ENCODE data around the gene ZNF536.

The ZNF536 gene

DNA sequence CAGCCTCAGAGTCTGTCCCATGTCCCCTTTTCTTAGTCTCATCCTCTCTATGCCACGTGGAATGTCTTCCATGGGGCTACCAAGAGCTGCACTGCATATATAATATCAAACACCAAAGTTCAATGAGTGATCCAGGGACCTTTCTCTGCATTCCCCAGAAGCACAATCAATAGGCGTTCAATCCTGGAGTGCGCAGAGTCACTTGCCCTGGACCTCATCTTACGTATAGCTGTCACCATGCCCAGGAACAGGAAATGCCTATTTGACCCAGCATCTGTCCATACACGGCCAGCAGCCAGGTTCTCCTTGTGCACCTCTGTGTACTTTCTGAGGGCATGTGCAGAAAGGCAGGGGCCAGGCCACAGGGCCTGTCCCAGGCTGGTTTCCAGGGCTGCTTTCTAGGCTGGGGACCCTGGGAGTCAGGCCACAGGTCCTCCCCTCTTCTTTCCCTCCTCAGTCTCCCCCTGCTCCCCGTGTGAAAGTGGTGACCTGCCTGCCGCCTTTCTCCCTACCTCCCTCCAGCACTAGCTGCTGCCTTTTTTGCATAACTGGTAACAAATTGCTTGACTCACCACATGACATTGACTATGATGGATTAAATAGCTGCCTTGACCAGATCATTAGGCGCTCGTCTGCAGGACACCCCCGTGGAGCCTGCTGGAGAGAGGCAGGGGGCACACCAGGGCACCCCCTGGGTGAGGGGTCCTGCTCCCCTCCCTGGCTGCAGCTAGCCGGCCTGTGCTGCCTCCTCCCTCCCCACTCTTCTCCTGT lies 222.0 kb downstream of the ZNF536 start:
- DNase-seq, result no peak
- in situ Hi-C loops (cut with HindIII; ENCODE audit: low pct_ligation_motif_present, low pct_unique_long_range_greater_than_20kb, low sequenced_read_pairs), result no loop called here

DNA sequence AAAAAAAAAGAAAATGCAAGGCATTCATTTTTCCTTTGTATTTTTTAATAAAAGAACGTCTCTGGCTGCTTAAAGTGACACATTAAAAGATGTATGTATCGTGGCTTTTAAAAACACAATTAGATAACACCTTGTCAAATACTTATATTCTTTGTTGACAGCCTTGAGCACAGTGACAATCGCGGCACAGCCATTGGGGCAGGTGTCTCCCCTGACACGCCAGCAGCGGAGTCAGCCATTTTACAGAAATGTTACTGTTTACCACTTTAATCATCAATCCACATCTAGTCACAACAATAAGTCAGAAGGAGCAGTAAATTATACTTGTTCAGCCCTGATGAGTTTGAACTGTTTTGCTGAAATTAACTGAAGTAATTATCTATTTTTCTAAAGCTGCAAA lies 224.1 kb downstream of the ZNF536 start:
- in situ Hi-C loops (cut with HindIII; ENCODE audit: low pct_ligation_motif_present, low pct_unique_long_range_greater_than_20kb, low sequenced_read_pairs), result no loop called here
- DNase-seq, result no peak

DNA sequence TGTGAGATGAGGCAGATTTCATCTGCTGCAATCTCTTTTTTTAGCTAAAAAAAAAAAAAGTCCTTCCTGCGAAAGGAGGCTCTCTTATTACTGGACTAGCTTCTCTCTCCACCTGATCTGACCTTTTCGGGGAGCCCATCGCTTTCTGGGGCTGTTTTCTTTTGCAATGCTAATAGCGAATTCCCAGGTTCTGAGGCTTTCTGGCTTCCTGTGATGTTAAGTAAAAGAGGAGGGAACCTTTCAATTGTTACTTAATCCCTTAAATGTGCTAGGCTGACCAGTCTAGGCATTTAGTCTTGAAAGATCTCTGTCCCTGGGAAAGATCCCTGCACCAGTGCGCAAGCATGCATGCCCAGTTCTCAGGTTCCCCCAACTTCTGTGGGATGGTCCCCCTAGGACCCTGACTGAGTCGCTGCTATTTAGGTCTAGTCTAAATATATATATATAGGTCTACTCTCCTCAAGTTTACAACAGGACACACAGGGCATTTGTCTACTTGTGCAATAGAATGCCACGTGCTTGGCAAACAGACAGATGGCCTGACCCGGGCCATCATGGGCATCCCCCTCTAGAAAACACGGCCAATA lies 224.7 kb downstream of the ZNF536 start:
- in situ Hi-C loops (cut with HindIII; ENCODE audit: low pct_ligation_motif_present, low pct_unique_long_range_greater_than_20kb, low sequenced_read_pairs), result no loop called here
- no peak for DNase-seq

DNA sequence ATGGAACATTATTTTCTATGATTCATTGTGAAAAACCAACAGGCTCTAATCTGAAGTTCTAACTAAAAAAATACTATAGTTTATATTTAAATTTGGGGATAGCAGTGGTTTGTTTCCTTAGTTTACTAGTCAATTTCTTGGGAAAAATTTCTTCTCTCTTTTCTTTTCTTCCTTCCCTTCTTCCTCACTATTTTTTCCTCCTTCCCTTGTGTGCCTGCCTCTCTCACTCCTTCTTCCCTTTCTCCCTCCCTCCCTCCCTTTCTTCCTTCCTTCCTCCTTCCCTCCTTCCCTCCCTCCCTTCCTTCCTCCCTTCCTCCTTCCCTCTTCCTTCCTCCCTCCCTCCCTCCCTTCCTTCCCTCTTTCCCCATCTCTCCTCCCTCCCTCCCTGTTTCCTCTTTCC lies 226.5 kb downstream of the ZNF536 start:
- in situ Hi-C loops (cut with HindIII; ENCODE audit: low pct_ligation_motif_present, low pct_unique_long_range_greater_than_20kb, low sequenced_read_pairs), result no loop called here
- no peak for DNase-seq

DNA sequence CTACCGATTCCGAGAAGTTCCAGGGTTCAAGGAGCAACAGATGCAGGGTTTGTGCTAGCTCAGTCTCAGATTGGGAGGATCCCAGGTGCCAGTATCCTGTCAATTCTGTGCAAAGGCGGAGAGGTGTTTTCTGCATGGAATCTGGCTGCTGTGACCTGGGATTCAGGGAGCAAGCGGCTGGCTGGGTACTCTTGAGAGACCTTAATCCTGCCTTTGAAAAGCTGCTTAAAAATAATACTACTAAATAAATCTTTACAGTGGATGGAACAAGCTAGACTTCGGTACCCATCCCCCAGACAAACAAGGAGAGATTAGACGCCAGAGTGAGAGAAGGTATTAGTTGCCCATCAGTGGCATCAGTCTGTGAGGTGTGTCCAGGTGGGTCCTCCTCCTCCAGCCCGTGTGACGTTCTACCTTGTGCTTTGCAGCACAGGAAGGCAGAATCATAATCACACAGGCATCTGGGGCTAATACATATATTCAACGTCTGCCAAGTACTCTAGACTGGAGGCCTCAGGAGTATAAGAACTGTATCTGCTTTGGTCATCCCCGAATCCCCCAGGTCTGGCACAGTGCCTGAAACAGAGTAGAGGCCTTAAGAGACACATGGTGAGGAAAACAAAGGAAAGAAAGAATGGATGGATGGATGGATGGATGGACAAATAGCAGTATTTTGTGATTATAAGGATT lies 230.6 kb downstream of the ZNF536 start:
- in situ Hi-C loops (cut with HindIII; ENCODE audit: low pct_ligation_motif_present, low pct_unique_long_range_greater_than_20kb, low sequenced_read_pairs), result no loop called here
- DNase-seq, result no peak

DNA sequence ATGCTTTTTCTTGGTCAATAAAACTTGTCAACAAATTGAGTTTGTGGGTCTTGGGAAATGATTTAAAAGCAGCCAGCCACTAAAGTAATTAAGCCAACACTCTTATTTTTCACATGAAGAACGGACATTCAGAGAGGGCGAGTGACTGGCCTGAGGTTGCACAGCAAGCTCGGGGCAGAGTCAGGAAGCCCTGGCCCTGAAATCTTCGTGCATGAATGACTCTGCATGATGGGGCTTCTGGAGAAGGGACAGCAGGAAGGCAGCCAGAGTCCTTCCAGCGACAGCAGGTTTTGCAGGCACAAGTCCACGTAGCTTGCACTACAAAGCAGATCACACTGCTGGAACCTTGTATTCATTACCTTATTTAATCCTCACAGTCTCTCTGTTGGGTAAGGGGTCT lies 232.5 kb downstream of the ZNF536 start:
- DNase-seq, result no peak
- in situ Hi-C loops (cut with HindIII; ENCODE audit: low pct_ligation_motif_present, low pct_unique_long_range_greater_than_20kb, low sequenced_read_pairs), result no loop called here

DNA sequence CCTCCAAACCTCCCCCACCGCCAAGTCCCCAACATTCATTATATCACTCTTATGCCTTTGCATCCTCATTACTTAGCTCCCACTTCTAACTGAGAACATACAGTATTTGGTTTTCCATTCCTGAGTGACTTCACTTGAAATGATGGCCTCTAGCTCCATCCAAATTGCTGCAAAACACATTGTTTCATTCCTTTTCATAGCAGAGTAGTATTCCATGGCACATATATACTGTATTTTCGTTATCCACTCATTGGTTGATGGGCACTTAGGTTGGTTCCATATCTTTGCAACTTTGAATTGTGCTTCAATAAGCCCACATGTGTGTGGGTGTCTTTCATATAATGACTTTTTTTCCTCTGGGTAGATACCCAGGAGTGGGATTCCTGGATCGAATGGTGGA lies 233.1 kb downstream of the ZNF536 start:
- in situ Hi-C loops (cut with HindIII; ENCODE audit: low pct_ligation_motif_present, low pct_unique_long_range_greater_than_20kb, low sequenced_read_pairs), result no loop called here
- no peak for DNase-seq

DNA sequence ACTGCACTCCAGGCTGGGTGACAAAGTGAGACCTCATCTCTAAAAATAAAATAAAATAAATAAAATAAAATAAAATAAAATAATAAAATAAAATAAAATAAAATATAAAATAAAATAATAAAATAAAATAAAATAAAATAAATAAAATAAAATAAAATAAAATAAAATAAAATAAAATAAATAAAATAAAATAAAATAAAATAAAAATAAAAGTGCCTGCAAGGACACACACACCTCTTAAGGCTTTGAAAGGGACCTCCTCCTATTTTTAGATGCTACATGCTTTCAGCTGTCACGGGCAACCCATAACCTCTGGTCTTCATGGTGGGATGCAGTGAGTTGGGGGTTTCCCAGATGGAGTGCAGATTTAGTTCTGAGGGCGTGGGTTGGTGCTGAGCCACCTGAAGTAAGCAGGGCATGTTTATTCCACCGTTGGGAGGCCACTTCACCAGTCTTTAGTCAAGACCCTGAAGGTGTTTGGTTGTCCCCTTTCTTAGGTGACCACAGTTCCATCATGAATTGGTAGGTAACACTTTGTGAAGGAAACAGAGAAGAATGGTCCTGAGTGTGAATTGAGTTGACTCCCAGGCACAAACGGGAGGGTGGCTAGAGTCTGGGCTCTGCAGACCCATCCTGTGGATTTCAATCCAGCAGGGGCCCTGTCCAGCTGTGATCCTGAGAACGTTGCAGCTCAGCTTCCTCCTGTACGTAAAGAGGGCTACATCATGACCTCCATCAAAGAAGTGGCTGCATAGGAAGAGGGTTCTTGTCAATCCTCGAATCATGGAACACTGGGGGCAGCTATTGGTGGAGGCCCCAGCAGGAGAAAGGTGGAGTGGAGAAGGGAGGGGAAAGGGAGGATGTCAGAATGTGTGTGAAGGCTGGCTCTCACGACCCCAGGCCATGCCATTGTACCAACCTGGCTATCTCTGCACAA lies 234.2 kb downstream of the ZNF536 start:
- in situ Hi-C loops (cut with HindIII; ENCODE audit: low pct_ligation_motif_present, low pct_unique_long_range_greater_than_20kb, low sequenced_read_pairs), result no loop called here
- DNase-seq, result no peak
